Heart left ventricle (tissue), 16 donors: ENCODE data around the gene DCDC2B. TPM values are rescaled to one million over a fixed set of nuclear protein-coding genes. Genes with fewer than 3 reads are reported as not detected.

Experiments
- ATAC-seq, 4 donors: fragments of 200-7000 bp; cut with Tn5 transposase; one replicate each; pipeline ENCODE4 v1.9.1; 2020 to 2022; ENCODE audit warnings: moderate library complexity in 4 of 4, mild to moderate bottlenecking in 3 of 4, moderate number of reproducible peaks in 1 of 4
- DNase-seq, 5 donors: peaks; one replicate each; pipeline ENCODE4 v3.0.0-alpha.2; 2020
- H3K27ac ChIP-seq, 12 donors: fragments of 200-600 bp; sonication (generic) in 4 of 12; one replicate each; pipeline versions ENCODE4 v1.5.0 to v1.8.0; 2016 to 2022; ENCODE audit warnings: mild to moderate bottlenecking in 2 of 12
- H3K27me3 ChIP-seq, 9 donors: fragments of 200-600 bp; sonication (generic) in 2 of 9; one replicate each; pipeline versions ENCODE4 v1.5.1 to v1.8.0; 2016 to 2022; ENCODE audit warnings: mild to moderate bottlenecking in 3 of 9
- H3K36me3 ChIP-seq, 9 donors: fragments of 200-600 bp; sonication (generic) in 2 of 9; one replicate each; pipeline versions ENCODE4 v1.5.0 to v1.8.0; 2018 to 2022; ENCODE audit warnings: mild to moderate bottlenecking in 2 of 9
- H3K4me1 ChIP-seq, 12 donors: fragments of 200-600 bp; sonication (generic) in 4 of 12; one replicate each; pipeline versions ENCODE4 v1.5.0 to v1.8.0; 2016 to 2022; ENCODE audit warnings: mild to moderate bottlenecking in 3 of 12
- H3K4me3 ChIP-seq, 12 donors: fragments of 200-600 bp; sonication (generic) in 4 of 12; one replicate each; pipeline versions ENCODE4 v1.5.0 to v1.8.0; 2017 to 2022; ENCODE audit warnings: mild to moderate bottlenecking in 9 of 12, moderate library complexity in 4 of 12
- H3K9me3 ChIP-seq, 12 donors: fragments of 200-600 bp; sonication (generic) in 4 of 12; one replicate each; pipeline versions ENCODE4 v1.5.0 to v1.8.0; 2016 to 2022; ENCODE audit warnings: mild to moderate bottlenecking in 1 of 12
- CTCF ChIP-seq, 12 donors: fragments of 200-600 bp; sonication (generic) in 4 of 12; IDR thresholded peaks; one replicate each; pipeline versions ENCODE4 v1.5.0 to v1.8.0; 2018 to 2022; ENCODE audit warnings: antibody characterized with exemption in 12 of 12, mild to moderate bottlenecking in 5 of 12
- POLR2A ChIP-seq, 2 donors: fragments of 450-650 bp; IDR thresholded peaks; one replicate each; pipeline ENCODE4 v1.6.1; 2017; ENCODE audit warnings: antibody characterized with exemption in 2 of 2, mild to moderate bottlenecking in 2 of 2, moderate library complexity in 2 of 2
- WGBS, 4 donors: extraction: QIAGEN DNeasy Blood & Tissue Kit in 2 of 4; methylation state at CpG; one replicate each; pipeline versions ENCODE4 v1.1.5 to v1.1.7; 2013 to 2018; 5-methylcytosine and 5-hydroxymethylcytosine counted together
- intact Hi-C, 10 donors: fragments of 100-400 bp; cut with DNase I; formaldehyde crosslinking; loops; one replicate each; pipeline versions ENCODE4 v1.11.1 to v1.14.2; 2022
- polyA plus RNA-seq, 2 donors: library from polyadenylated mRNA; stranded (reverse); fragments of 200-250 nt; gene quantifications; one replicate each; pipeline ENCODE4 v1.2.3, GENCODE V29; 2013
- total RNA-seq, 9 donors: library from RNA; depleted of rRNA in 2 of 9; stranded (reverse); fragments of >200 nt in 2 of 9; fragmentation: NEBNext Ultra II Directional in 3 of 9; extraction: Animal tissue kit (Norgen Biotek cat#: 25700) in 3 of 9; gene quantifications; one replicate each; pipeline versions ENCODE4 v1.1.0 to v1.2.4, GENCODE V29; 2016 to 2023
- donor health status: ischemic (EF 13 %, LVEDD 7.1; RV severe dilation, severe dysfunction).
- donor health status: healthy with polysubstance abuse.
- donor health status: DM: no; HTN: yes; CAD: no.
- donor health status: DM: no; HTN: no; CAD: no.
- donor health status: ischemic (EF 25% LVEDD 6.9; RV normal size, moderate dysfunction).
- donor health status: ischemic (EF 25% LVEDD 5.7; RV mildly dilated, moderate dysfunction).
- donor health status: healthy.
- donor health status: DM: yes; HTN: yes; CAD: no.
- donor health status: ischemic (EF 35%, LVEDD 5.7; RV mildly dilated, moderate dysfunction).
- donor health status: nonischemic (EF 11% LVEDD 7.7; RV severe dilation, severe dysfunction).
- donor health status: DM: yes; HTN: yes; CAD: no.
- donor health status: PGD.
- donor health status: ischemic (EF 29% LVEDD 5.4; RV normal size, mild dysfunction).
- donor health status: nonischemic (EF 23%, LVEDD 6.1; RV moderate dilation, normal function).

DCDC2B gene
- total and polyA plus RNA-seq, 11 donors: not detected

GRCh38 chr1:32179443-32180185, 29.3 kb upstream of the DCDC2B start, which contains the start of gene TXLNA:
Gene TXLNA, plus strand, starts transcription at chr1:32179675. Its CDS starts 671 bp downstream, at chr1:32180346.
- peak within 1 kb of the TSS; percentile 30 to 81 (median 69) for H3K4me3 ChIP-seq
- no peaks in the 10 kb centered on the region for H3K9me3 ChIP-seq
- peak in 6 of 12 donors; percentile 7 to 32 (median 18) for TF ChIP-seq CTCF (IDR thresholded peaks at IDR 0.05)
- peak in 1 of 2 donors; percentile 50 for TF ChIP-seq POLR2A (IDR thresholded peaks at IDR 0.05)
- intact Hi-C loops: loop anchor here in 2 of 10 donors (2.0 kb wide), 2 partner anchors 21 to 71 kb away; partner anchors contain the start of genes CCDC28B (in 1 of the 2) and KPNA6 (in 1 of the 2)
- peaks cover 4 to 54% (median 38%) of the 10 kb centered on the region in 12 donors for H3K4me1 ChIP-seq
- WGBS, 4 donors: 0 to 1% (median 0%) methylated on average over 27 to 79 of the region's 79 CpGs
- ATAC-seq: peak; percentile 95 to 97 (median 96)
- no peaks in the 10 kb centered on the region for H3K27me3 ChIP-seq
- H3K27ac ChIP-seq: peak within 1 kb of the TSS; percentile 80 to 99 (median 94)
- peaks cover 0 to 40% (median 35%) of the 10 kb centered on the region in 9 donors for H3K36me3 ChIP-seq
- DNase-seq: peak; percentile 96 to 98 (median 96)

GRCh38 chr1:32180186-32181060, 28.5 kb upstream of the DCDC2B start:
- DNase-seq (peak; percentile 54 to 80 (median 67)), ATAC-seq (peak in 3 of 4 donors; percentile 31 to 53 (median 42))
- peaks cover 4 to 59% (median 44%) of the 10 kb centered on the region in 12 donors for H3K4me1 ChIP-seq
- peak overlapping the region; percentile 30 to 81 (median 69) for H3K4me3 ChIP-seq
- no peaks in the 10 kb centered on the region for H3K27me3 ChIP-seq
- H3K9me3 ChIP-seq: no peaks in the 10 kb centered on the region
- peaks cover 0 to 45% (median 43%) of the 10 kb centered on the region in 9 donors for H3K36me3 ChIP-seq
- WGBS, 4 donors: 6 to 10% (median 7%) methylated on average over 24 to 36 of the region's 36 CpGs
- H3K27ac ChIP-seq: peak overlapping the region; percentile 80 to 99 (median 94)
- TF ChIP-seq CTCF (IDR thresholded peaks at IDR 0.05): no peak
- no peak for TF ChIP-seq POLR2A (IDR thresholded peaks at IDR 0.05)
- intact Hi-C loops: loop anchor here in 1 of 10 donors (2.0 kb wide), 1 partner anchor 20 kb away; the partner anchor contains the start of gene CCDC28B

- TF ChIP-seq POLR2A (IDR thresholded peaks at IDR 0.05) (no peak), CTCF (IDR thresholded peaks at IDR 0.05) (no peak)
- 73 to 82% (median 77%) methylated on average over 9 of the region's 9 CpGs for WGBS, 4 donors
- ATAC-seq (no peak), DNase-seq (no peak)
- Histone ChIP-seq H3K4me1 (peaks cover 4 to 64% (median 44%) of the 10 kb centered on the region in 12 donors), H3K36me3 (peaks cover 0 to 51% (median 49%) of the 10 kb centered on the region in 9 donors), H3K4me3 (peak overlapping the region in 11 of 12 donors; percentile 30 to 81 (median 71)), H3K27me3 (no peaks in the 10 kb centered on the region), H3K9me3 (no peaks in the 10 kb centered on the region), H3K27ac (peak overlapping the region in 8 of 12 donors; percentile 90 to 99 (median 94))
- intact Hi-C loops: loop anchor here in 1 of 10 donors (2.0 kb wide), 1 partner anchor 20 kb away; the partner anchor contains the start of gene CCDC28B
These were observed 27.8 kb upstream of the DCDC2B start for GRCh38 chr1:32181065-32181464.
